ENCODE results near the gene TOM1L1.
"Not testable (repeated sequence)": the region's sequence is repeated elsewhere in the genome, so short reads cannot be mapped to it uniquely, and the experiment has no call there.

TOM1L1 gene, protein sequence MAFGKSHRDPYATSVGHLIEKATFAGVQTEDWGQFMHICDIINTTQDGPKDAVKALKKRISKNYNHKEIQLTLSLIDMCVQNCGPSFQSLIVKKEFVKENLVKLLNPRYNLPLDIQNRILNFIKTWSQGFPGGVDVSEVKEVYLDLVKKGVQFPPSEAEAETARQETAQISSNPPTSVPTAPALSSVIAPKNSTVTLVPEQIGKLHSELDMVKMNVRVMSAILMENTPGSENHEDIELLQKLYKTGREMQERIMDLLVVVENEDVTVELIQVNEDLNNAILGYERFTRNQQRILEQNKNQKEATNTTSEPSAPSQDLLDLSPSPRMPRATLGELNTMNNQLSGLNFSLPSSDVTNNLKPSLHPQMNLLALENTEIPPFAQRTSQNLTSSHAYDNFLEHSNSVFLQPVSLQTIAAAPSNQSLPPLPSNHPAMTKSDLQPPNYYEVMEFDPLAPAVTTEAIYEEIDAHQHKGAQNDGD

DNA sequence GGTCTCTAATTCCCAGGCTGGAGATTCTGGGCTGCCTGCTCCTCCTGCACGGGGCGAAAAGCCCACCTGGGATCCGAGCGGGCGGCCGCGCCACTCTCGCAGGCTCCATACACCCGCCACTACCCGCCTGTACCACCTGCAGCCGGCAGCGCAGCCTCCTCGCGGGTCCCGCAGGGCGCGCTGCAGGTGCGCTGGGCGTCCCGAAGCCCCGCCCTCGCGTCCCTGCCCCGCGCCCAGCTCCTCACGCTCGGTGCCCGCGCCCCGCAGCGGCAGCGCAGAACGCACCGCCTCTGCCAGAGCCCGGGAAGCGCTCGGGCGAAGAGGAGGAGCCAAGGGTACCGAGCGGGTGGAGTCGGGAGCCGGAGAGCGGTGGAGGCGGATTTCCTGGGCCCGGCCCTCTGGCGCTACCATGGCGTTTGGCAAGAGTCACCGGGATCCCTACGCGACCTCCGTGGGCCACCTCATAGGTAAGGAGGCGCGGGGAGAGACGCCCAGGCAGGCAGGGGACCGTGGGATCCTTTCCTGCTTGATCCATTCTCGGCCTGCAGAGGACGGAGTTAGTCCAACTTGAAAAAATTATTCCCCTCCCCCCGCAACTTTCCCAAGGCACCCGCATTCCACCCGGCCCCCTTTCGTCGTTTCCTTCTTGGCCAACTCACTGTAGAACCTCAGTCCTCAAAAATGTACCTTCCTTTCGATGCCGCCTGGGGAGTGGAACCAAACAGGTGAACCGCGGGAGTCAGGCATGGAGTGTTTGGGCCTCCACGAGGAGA lies at the start of gene TOM1L1:
TSS of gene TOM1L1 (plus strand) at position 396 of the 773 bp plus-strand sequence. CDS start at position 410, 14 bp downstream.
- peaks cover 12% of the 10 kb centered on the region for H3K4me1 Mint-ChIP-seq (ENCODE audit: low read depth)
- H3K27ac Mint-ChIP-seq, result no peak within 1 kb of the TSS
- H3K4me3 Mint-ChIP-seq, result peak within 1 kb of the TSS; percentile 60
- DNase-seq, result peak; percentile 35
- H3K27me3 Mint-ChIP-seq, result peaks cover 59% of the 10 kb centered on the region
- H3K9me3 Mint-ChIP-seq, result no peaks in the 10 kb centered on the region
- no peaks in the 10 kb centered on the region for H3K36me3 Mint-ChIP-seq (ENCODE audit: low read depth)

DNA sequence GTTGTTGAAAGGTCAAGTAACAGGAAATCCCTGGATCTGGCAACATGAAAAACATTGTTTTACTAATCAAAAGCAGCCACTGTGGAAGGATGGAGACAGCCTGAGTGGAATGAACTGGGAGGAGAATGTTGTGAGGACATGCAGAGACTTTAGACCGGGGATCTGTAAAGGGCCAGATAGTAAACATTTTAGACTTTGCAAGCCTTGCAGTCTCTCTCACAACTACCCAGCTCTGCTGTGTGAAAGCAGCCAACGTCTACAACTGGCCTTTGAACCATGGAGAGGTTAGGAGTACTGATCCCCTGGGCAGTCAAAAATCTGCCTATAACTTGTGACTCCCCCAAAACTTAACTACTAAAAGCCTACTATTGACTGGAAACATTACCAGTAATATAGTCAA lies 41.5 kb upstream of the TOM1L1 start:
- DNase-seq, result no peak
- no peaks in the 10 kb centered on the region for H3K36me3 Mint-ChIP-seq (ENCODE audit: low read depth)
- no peaks in the 10 kb centered on the region for H3K4me1 Mint-ChIP-seq (ENCODE audit: low read depth)
- no peak overlapping the region for H3K4me3 Mint-ChIP-seq
- peaks cover 18% of the 10 kb centered on the region for H3K27me3 Mint-ChIP-seq
- no peaks in the 10 kb centered on the region for H3K9me3 Mint-ChIP-seq
- H3K27ac Mint-ChIP-seq, result no peak overlapping the region

DNA sequence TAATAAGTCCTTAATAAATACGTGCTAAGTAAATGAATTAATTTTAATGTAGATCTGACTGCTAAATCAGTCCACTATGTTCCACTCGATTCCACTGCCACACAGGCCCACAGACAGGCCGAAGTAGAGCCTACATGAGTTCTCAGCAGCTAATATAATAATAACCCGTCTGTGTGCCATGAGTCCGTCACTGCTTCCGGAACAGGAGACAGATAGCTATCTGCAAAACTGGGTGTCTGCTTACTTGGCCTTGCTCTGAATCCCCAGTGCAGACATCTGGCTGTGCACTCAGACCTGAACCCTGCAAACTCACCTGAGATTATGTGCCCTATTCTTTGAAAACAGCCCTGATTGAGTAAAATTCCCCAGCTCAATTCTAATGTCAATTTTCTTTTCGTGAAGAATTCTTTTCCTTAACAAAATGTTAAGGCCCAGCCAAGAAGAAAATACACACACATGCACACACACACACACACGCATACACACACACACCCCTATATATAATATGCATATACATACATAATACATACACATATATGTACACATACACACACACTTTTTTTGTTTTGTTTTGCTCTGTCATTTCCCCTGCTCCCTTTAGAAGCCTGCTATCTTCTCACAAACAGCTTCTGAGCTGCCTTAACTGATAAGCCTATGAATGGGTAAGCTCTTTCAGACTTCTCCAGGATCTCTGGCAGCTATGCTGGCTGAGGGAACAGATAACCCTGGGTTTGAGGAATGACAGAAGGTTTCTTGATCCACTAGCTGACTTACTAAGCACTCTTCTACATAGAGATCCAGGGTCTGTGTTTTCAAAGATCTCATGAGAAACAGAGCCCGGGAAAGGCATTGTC lies 39.8 kb upstream of the TOM1L1 start:
- peaks cover 21% of the 10 kb centered on the region for H3K27me3 Mint-ChIP-seq
- DNase-seq, result no peak
- no peak overlapping the region for H3K4me3 Mint-ChIP-seq
- no peaks in the 10 kb centered on the region for H3K9me3 Mint-ChIP-seq
- no peaks in the 10 kb centered on the region for H3K36me3 Mint-ChIP-seq (ENCODE audit: low read depth)
- H3K4me1 Mint-ChIP-seq (ENCODE audit: low read depth), result no peaks in the 10 kb centered on the region
- no peak overlapping the region for H3K27ac Mint-ChIP-seq

DNA sequence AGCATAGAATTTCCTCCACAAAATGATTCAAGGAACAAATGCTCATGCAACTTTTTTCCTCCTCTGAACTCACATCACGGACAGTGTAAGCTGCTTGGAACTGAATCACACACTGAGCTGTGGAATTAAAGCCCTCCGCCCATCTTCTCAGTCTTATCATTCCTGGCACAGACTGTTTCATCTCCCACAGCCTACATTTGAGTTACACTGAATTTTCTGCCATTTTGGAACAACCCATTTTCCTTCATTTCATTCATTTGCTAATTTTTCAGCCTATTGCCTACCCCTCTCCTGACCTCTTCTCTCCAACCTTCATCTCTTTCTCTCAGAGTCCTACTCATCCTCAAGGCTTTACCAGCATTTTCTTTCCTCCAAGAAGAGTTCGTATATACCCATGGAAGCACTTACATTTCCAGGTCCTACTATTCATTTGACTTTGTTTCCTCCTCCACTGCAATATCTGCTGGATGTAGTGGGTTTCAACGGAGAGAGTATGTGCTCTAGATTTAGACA lies 39.1 kb upstream of the TOM1L1 start:
- H3K4me1 Mint-ChIP-seq (ENCODE audit: low read depth), result no peaks in the 10 kb centered on the region
- H3K4me3 Mint-ChIP-seq, result no peak overlapping the region
- H3K9me3 Mint-ChIP-seq, result no peaks in the 10 kb centered on the region
- DNase-seq, result no peak
- H3K36me3 Mint-ChIP-seq (ENCODE audit: low read depth), result no peaks in the 10 kb centered on the region
- peaks cover 21% of the 10 kb centered on the region for H3K27me3 Mint-ChIP-seq
- H3K27ac Mint-ChIP-seq, result no peak overlapping the region

DNA sequence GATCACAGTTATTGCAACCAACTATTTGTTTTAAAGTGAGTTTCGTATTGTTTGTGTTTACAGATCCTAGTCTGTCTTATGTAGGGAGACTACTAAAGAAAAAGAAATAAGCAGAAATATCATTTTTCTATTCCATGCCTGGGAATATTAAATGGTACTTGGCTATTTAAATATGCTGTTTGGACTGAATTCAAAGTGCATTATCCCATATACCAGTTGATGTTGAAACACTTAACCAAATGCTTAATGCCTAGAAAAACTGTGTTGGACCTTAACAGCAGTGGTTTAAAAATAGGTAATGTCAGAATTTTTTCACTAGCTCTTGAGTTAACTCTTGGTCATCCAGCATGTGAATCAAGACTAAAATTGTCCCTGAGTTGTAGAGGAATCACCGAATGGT lies 37.5 kb upstream of the TOM1L1 start:
- H3K4me1 Mint-ChIP-seq (ENCODE audit: low read depth), result no peaks in the 10 kb centered on the region
- no peak overlapping the region for H3K4me3 Mint-ChIP-seq
- no peak for DNase-seq
- H3K9me3 Mint-ChIP-seq, result no peaks in the 10 kb centered on the region
- no peaks in the 10 kb centered on the region for H3K36me3 Mint-ChIP-seq (ENCODE audit: low read depth)
- H3K27me3 Mint-ChIP-seq, result peaks cover 18% of the 10 kb centered on the region
- H3K27ac Mint-ChIP-seq, result no peak overlapping the region

DNA sequence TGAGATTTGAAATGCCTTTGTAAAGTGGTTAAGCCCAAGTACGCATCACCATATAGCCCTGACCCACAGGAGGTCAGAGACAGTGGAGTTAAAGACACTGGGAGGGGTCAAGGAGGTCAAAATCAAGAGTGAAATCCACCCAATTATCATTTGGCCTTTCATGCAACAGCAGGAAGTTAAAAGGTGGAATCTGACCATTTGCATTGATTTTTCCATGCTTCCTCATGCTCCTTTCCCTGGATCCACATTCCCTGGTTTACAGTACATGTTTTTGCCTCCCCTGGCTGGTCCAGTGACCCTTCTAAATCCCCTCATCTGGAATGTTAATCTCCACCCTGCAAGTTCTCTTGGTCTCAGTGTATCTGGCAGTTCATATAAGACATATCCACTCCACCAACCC lies 36.6 kb upstream of the TOM1L1 start:
- no peak for DNase-seq
- Mint-ChIP-seq H3K4me3 (no peak overlapping the region), H3K27ac (no peak overlapping the region), H3K36me3 (ENCODE audit: low read depth) (no peaks in the 10 kb centered on the region), H3K9me3 (no peaks in the 10 kb centered on the region), H3K27me3 (peaks cover 16% of the 10 kb centered on the region), H3K4me1 (ENCODE audit: low read depth) (no peaks in the 10 kb centered on the region)

DNA sequence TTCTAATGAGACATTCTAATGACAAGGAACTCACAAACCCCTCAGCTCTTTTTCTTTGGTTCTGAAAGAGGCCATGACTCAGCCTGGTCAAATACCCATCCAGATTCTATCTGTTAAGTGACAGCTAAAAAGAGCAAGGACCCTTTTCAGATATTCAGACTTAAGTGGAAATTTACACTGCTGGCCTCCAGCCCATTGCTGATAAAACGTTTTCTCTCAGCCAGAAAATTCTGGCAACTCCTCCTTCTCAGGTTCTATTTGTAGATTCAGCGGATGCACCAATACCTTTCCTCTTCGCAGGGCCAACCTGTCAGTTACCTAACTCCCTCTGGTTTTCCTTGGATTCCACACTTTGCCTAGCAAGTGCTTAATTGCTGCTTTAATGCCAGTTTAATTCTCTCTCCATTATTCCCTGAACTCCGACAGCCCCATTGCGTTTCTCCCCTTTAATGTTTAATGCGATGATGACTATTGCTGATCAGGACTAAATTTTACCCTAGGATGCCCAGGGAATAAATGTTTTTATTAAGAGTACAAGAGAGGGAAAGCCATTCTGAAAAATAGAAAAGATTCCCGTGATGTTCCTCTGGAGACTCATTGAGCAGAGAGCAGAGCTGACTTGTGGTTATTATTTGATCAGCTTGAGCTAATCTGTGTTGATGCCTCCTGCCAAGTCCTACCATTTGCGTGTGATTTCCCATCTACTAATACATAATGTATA lies 35.9 kb upstream of the TOM1L1 start:
- Mint-ChIP-seq H3K27ac (no peak overlapping the region), H3K36me3 (ENCODE audit: low read depth) (no peaks in the 10 kb centered on the region), H3K4me1 (ENCODE audit: low read depth) (no peaks in the 10 kb centered on the region), H3K9me3 (no peaks in the 10 kb centered on the region), H3K4me3 (no peak overlapping the region), H3K27me3 (peaks cover 17% of the 10 kb centered on the region)
- no peak for DNase-seq

DNA sequence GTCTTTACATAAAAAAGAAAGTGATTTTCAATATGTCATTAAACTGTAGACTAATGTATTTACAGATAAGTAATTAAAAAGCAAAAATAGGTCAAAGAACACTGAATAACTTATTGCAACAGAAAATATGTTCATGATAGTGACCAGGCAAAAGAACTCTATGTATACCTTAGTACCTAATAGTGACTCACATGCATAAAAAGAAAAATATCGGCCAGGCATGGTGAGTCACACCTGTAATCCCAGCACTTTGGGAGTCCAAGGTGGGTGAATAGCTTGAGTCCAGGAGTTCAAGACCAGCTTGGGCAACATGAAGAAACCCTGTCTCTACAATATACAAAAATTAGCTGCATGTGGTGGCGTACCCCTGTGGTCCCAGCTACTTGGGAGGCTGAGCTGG lies 33.0 kb upstream of the TOM1L1 start:
- peaks cover 13% of the 10 kb centered on the region for H3K27me3 Mint-ChIP-seq
- H3K4me3 Mint-ChIP-seq, result no peak overlapping the region
- H3K27ac Mint-ChIP-seq, result no peak overlapping the region
- DNase-seq, result no peak
- no peaks in the 10 kb centered on the region for H3K36me3 Mint-ChIP-seq (ENCODE audit: low read depth)
- H3K4me1 Mint-ChIP-seq (ENCODE audit: low read depth), result no peaks in the 10 kb centered on the region
- H3K9me3 Mint-ChIP-seq, result no peaks in the 10 kb centered on the region

DNA sequence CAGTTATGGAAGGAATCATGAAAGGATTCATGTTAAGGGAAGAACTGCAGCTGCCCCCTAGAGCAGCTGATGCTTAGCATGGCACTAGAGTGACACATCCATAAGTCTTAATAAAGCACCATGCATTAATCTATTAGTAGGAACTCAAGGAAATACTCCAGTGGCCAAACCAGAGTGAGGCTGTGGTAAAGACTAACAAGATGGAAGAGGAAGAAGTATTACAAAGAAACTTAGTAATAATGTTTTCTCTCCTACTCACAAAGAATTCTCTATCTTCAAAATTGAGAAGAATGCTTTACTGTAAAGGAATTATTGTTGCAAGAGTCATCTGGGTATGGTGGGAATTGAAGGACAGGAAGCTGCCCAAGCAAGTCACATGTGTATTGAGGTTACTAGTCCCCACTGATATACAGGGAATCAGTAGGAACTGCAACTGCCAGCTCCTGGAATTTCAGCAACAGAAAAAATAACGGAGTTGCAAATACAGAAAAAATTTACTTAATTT lies 29.9 kb upstream of the TOM1L1 start:
- no peak overlapping the region for H3K4me3 Mint-ChIP-seq
- H3K9me3 Mint-ChIP-seq, result no peaks in the 10 kb centered on the region
- no peaks in the 10 kb centered on the region for H3K4me1 Mint-ChIP-seq (ENCODE audit: low read depth)
- H3K27ac Mint-ChIP-seq, result no peak overlapping the region
- no peaks in the 10 kb centered on the region for H3K36me3 Mint-ChIP-seq (ENCODE audit: low read depth)
- DNase-seq, result no peak
- H3K27me3 Mint-ChIP-seq, result peaks cover 3% of the 10 kb centered on the region

DNA sequence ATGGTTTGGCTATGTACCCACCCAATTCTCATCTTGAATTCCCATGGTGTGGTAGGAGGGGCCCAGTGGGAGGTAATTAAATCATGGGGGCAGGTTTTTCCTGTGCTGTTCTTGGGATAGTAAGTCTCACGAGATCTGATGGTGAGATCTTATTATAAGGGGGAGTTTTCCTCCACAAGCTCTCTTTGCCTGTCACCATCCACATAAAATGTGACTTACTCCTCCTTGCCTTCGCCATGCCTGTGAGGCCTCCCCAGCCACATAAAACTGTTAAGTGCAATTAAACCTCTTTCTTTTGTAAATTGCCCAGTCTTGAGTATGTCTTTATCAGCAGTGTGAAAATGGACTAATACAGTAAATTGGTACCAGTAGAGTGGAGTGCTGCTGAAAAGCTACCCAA lies 24.7 kb upstream of the TOM1L1 start:
- peaks cover 11% of the 10 kb centered on the region for H3K27me3 Mint-ChIP-seq
- H3K4me3 Mint-ChIP-seq; H3K4me1 Mint-ChIP-seq (ENCODE audit: low read depth); H3K36me3 Mint-ChIP-seq (ENCODE audit: low read depth); H3K27ac Mint-ChIP-seq; H3K9me3 Mint-ChIP-seq; DNase-seq: not testable (repeated sequence)

DNA sequence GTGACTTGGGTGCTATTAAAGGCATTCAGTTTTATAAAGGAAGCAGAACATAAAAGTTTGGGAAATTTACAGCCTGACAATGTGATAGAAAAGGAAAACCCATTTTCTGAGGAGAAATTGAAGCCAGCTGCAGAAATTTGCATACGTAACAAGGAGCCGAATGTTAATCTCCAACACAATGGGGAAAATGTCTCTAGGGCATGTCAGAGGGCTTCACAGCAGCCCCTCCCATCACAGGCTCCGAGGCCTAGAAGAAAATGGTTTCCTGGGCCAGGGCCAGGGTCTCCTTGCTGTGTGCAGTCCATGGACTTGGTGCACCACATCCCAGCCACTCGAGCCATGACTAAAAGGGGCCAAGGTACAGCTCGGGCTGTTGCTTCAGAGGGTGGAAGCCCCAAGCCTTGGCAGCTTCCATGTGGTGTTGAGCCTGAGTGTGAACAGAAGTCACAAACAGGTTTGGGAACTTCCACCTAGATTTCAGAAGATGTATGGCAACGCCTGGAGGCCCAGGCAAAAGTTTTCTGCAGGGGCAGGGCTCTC lies 23.9 kb upstream of the TOM1L1 start:
- H3K27me3 Mint-ChIP-seq, result peaks cover 11% of the 10 kb centered on the region
- no peak for DNase-seq
- H3K9me3 Mint-ChIP-seq, result no peaks in the 10 kb centered on the region
- H3K4me3 Mint-ChIP-seq, result no peak overlapping the region
- no peak overlapping the region for H3K27ac Mint-ChIP-seq
- H3K36me3 Mint-ChIP-seq (ENCODE audit: low read depth), result no peaks in the 10 kb centered on the region
- no peaks in the 10 kb centered on the region for H3K4me1 Mint-ChIP-seq (ENCODE audit: low read depth)

DNA sequence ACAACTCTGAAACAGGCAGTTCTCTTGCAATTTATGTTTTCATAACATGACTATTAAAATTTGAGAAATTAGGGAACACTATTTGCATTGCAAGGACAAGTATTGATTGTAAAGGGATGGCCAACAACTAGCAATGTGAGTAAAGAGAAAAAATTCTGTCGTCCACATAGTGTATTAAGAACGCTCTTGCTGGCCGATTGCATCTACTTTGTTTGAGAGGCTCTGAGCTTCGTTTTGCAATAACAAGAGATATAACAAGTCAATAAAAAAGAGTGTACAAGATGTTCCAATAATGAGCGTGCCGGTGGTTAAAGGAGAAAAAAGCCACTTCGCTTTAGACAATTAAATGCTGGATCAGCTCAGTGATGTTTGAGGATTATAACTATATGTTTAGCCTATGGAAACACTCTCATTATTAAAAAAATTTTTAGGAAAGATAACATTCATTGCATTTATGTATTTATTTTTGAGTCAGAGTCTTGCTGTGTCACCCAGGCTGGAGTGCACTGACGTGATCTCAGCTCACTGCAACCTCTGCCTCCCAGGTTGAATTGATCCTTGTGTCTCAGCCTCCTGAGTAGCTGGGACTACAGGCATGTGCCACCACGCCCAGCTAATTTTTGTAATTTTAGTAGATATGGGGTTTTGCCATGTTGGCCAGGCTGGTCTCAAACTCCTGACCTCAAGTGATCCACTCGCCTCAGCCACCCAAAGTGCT lies 19.2 kb upstream of the TOM1L1 start:
- H3K4me3 Mint-ChIP-seq, result no peak overlapping the region
- no peaks in the 10 kb centered on the region for H3K36me3 Mint-ChIP-seq (ENCODE audit: low read depth)
- H3K27me3 Mint-ChIP-seq, result peaks cover 11% of the 10 kb centered on the region
- no peaks in the 10 kb centered on the region for H3K9me3 Mint-ChIP-seq
- no peaks in the 10 kb centered on the region for H3K4me1 Mint-ChIP-seq (ENCODE audit: low read depth)
- H3K27ac Mint-ChIP-seq, result no peak overlapping the region
- no peak for DNase-seq

DNA sequence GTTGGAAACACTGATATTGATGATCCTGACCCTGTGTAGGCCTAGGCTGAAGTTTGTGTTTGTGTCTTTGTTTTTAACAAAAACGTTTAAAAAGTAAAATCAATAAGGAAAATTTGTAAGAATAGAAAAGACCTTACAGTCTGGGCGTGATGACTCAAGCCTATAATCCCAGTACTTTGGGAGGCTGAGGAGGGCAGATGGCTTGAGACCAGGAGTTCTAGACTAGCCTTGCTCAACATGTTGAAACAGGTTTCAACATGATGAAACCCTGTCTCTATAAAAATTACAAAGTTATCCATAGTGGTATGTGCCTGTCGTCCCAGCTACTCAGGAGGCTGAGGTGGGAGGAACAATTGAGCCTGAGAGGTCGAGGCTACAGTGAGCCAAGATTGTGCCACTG lies 18.3 kb upstream of the TOM1L1 start:
- H3K36me3 Mint-ChIP-seq (ENCODE audit: low read depth), result no peaks in the 10 kb centered on the region
- no peak overlapping the region for H3K27ac Mint-ChIP-seq
- no peaks in the 10 kb centered on the region for H3K4me1 Mint-ChIP-seq (ENCODE audit: low read depth)

More for the DNA sequence above, 18.3 kb upstream of the TOM1L1 start:
- H3K27me3 Mint-ChIP-seq, result peaks cover 10% of the 10 kb centered on the region
- H3K9me3 Mint-ChIP-seq, result no peaks in the 10 kb centered on the region
- no peak for DNase-seq
- no peak overlapping the region for H3K4me3 Mint-ChIP-seq
